Endometrial microvascular endothelial cells (primary cell): ENCODE results near the gene MON1B. TPM values are rescaled to one million over a fixed set of nuclear protein-coding genes. Genes with fewer than 3 reads are reported as not detected.
"Not testable (repeated sequence)": the region's sequence is repeated elsewhere in the genome, so short reads cannot be mapped to it uniquely, and the experiment has no call there.

ENCODE experiments used
- in situ Hi-C: cut with HindIII; loops from 2 replicates; pipeline ENCODE4 v1.10.0; 2017; ENCODE audit warnings: low sequenced_read_pairs, low pct_unique_long_range_greater_than_20kb; ENCODE audit errors: inconsistent ontology term
- total RNA-seq: library from RNA; depleted of rRNA; stranded (reverse); fragments of >200 nt; gene quantifications from one replicate; pipeline ENCODE4 v1.2.3, GENCODE V29; 2015; ENCODE audit errors: inconsistent ontology term

The MON1B gene
- total RNA-seq, 1 donor from 2014 or later = 31.9 TPM

GRCh38 chr16:77233799-77234519 lies 43.0 kb downstream of the MON1B start:
- in situ Hi-C loops = loop anchor here (10.0 kb wide), 1 partner anchor 351 kb away; no protein-coding TSS in a partner anchor

DNA sequence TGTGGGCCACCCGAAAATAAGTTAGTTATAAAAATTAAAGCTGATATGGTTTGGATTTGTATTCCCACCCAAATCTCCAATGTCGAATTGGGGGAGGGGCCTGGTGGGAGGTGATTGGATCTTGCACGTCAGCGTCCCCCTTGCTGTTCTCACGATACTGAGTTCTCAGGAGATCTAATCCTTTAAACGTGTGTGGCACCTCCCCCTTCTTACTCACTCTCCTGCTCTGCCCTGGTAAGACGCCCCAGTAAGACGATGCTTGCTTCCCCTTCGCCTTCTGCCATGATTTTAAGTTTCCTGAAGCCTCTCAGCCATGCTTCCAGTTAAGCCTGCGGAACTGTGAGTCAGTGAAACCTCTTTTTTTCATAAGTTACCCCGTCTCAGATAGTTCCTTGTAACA lies 43.6 kb downstream of the MON1B start:
- in situ Hi-C loops = loop anchor here (10.0 kb wide), 1 partner anchor 350 kb away; no protein-coding TSS in a partner anchor

DNA sequence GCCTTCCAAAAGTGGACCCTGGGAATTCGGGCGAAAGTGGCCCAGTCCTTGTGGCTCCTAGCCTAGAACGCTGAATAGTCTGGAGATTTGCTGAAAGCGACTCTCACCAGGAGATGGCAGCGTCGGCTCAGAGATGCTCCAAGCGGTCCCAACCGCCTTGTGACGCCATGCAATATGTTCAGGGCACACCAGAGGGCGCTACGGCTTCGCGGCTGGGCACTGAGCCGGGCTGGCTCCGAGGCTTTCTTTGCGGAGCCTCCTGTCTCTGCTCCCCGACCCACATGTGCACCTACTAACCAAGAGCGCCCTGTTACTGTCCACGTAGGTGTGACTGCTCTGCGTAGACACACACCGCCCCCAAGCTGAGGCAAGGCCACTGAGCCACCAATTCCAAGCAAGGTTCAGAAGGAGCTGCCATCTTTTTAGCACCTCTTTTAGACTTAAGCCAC lies 45.1 kb downstream of the MON1B start:
- in situ Hi-C loops = loop anchor here (10.0 kb wide), 1 partner anchor 349 kb away; no protein-coding TSS in a partner anchor

DNA sequence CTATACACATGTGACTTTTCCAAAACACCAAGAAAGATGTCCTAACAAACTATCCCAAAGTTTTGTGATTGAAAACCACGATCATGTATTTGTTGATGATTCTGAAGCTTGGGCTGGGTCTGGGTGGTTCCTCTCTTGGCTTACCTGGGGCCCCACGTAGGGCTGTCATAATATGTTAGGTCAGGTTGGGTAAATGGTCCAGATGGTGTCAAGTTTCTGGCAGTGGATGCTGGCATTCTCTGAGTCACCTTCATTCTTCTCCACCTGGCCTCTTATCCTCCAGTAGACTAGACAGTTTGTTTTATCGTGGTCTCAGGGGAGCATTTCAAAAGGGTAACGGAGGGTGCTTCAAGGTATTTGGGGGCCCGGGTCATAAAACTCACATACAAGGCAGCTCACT lies 47.6 kb downstream of the MON1B start:
- in situ Hi-C loops = loop anchor here (10.0 kb wide), 1 partner anchor 346 kb away; no protein-coding TSS in a partner anchor

DNA sequence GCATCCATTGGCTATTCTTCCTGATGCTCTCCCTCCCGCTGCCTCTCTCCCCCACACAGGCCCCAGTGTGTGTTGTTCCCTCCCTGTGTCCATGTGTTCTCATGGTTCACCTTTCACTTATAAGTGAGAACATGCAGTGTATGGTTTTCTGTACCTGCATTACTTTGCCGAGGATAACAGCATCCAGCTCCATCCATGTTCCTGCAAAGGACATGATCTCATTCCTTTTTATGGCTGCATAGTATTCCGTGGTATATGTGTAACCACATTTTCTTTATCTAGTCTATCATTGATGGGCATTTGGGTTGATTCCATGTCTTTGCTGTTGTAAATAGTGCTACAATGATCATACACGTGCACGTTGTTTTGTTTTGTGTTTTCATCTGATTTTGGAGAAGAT lies 51.5 kb downstream of the MON1B start:
- in situ Hi-C loops = not testable (repeated sequence)

GRCh38 chr16:77246150-77246549 lies 55.2 kb downstream of the MON1B start:
- in situ Hi-C loops = no loop called here

- in situ Hi-C loops = no loop called here
Observed at GRCh38 chr16:77250400-77250799, 59.4 kb downstream of the MON1B start.

Other genes starting within 250 kb of the MON1B start
- gene SYCE1L, start 8.2 kb downstream of the MON1B start, total RNA-seq = not detected
- gene ADAMTS18, start 243.8 kb downstream of the MON1B start, total RNA-seq = 9.8 TPM